SK-N-MC (cell line): ENCODE data around the gene SPATA3.

ENCODE experiments used
- DNase-seq: peaks from one replicate; pipeline ENCODE4 v3.0.0-alpha.2; 2011; ENCODE audit warnings: low read depth, low spot score
- H3K27ac ChIP-seq: fragments of 200-600 bp; sonication (generic); 2 replicates; pipeline ENCODE4 v1.5.1; 2016; ENCODE audit warnings: mixed run types
- H3K36me3 ChIP-seq: fragments of 200-600 bp; sonication (generic); 2 replicates; pipeline ENCODE4 v1.6.1; 2017; ENCODE audit warnings: antibody characterized with exemption, low read length, mixed read lengths; ENCODE audit not compliant: insufficient read depth
- H3K4me3 ChIP-seq: fragments of 200-600 bp; sonication (generic); 2 replicates; pipeline ENCODE4 v1.5.1; 2016
- H3K9ac ChIP-seq: fragments of 200-600 bp; sonication (generic); 2 replicates; pipeline ENCODE4 v1.8.0; 2017; ENCODE audit warnings: mixed run types, mixed read lengths; ENCODE audit not compliant: insufficient read length
- H3K9me3 ChIP-seq: fragments of 200-600 bp; sonication (generic); 2 replicates; pipeline ENCODE4 v1.6.1; 2017; ENCODE audit warnings: low read depth, mild to moderate bottlenecking, antibody characterized with exemption, low read length, moderate library complexity, mixed read lengths
- EZH2 ChIP-seq: fragments of 200-600 bp; sonication (generic); IDR thresholded peaks from one replicate; pipeline ENCODE4 v1.6.1; 2017; ENCODE audit warnings: antibody characterized with exemption
- FOXP2 ChIP-seq: optimal IDR thresholded peaks from 2 replicates; pipeline ENCODE3; 2011; ENCODE audit warnings: mild to moderate bottlenecking, moderate library complexity; ENCODE audit not compliant: insufficient read depth; ENCODE audit errors: extremely low read length, control extremely low read depth
- POLR2AphosphoS5 ChIP-seq: IDR thresholded peaks from 2 replicates; pipeline ENCODE4 v1.6.1; 2012; ENCODE audit warnings: mild to moderate bottlenecking, low read depth, low read length, borderline replicate concordance

The SPATA3 gene

GRCh38 chr2:230984393-230985220 lies 11.3 kb upstream of the SPATA3 start:
- H3K4me3 ChIP-seq: no peak overlapping the region
- H3K9ac ChIP-seq: no peak overlapping the region

GRCh38 chr2:230985519-230986231 lies 10.2 kb upstream of the SPATA3 start:
- H3K27ac ChIP-seq: no peak overlapping the region

More at GRCh38 chr2:230984393-230985220, 11.3 kb upstream of the SPATA3 start:
- no peak overlapping the region for H3K27ac ChIP-seq
- no peak for DNase-seq
- H3K9me3 ChIP-seq: no peaks in the 10 kb centered on the region
- TF ChIP-seq FOXP2 (no peak), POLR2AphosphoS5 (no peak), EZH2 (no peak)
- H3K36me3 ChIP-seq: no peaks in the 10 kb centered on the region

GRCh38 chr2:230986520-230987136 lies 9.3 kb upstream of the SPATA3 start:
- Histone ChIP-seq H3K9me3 (no peaks in the 10 kb centered on the region), H3K4me3 (peak overlapping the region; percentile 77), H3K27ac (no peak overlapping the region), H3K36me3 (no peaks in the 10 kb centered on the region), H3K9ac (peak overlapping the region; percentile 21)
- TF ChIP-seq EZH2: no peak
- no peak for TF ChIP-seq POLR2AphosphoS5
- DNase-seq: no peak

More at GRCh38 chr2:230985519-230986231, 10.2 kb upstream of the SPATA3 start:
- H3K36me3 ChIP-seq: no peaks in the 10 kb centered on the region
- no peaks in the 10 kb centered on the region for H3K9me3 ChIP-seq
- DNase-seq: no peak
- TF ChIP-seq EZH2: no peak
- TF ChIP-seq POLR2AphosphoS5: no peak
- no peak for TF ChIP-seq FOXP2
- H3K9ac ChIP-seq: no peak overlapping the region
- H3K4me3 ChIP-seq: no peak overlapping the region

- Histone ChIP-seq H3K9ac (peak overlapping the region; percentile 21), H3K4me3 (peak overlapping the region; percentile 77), H3K9me3 (no peaks in the 10 kb centered on the region), H3K36me3 (no peaks in the 10 kb centered on the region), H3K27ac (no peak overlapping the region)
- no peak for DNase-seq
- TF ChIP-seq EZH2: no peak
- no peak for TF ChIP-seq POLR2AphosphoS5
- TF ChIP-seq FOXP2: no peak
These were observed 8.5 kb upstream of the SPATA3 start for GRCh38 chr2:230987137-230988020.

- no peaks in the 10 kb centered on the region for H3K9me3 ChIP-seq
- no peak for DNase-seq
- no peak overlapping the region for H3K4me3 ChIP-seq
- H3K27ac ChIP-seq: no peak overlapping the region
- H3K9ac ChIP-seq: no peak overlapping the region
- no peak for TF ChIP-seq FOXP2
- no peaks in the 10 kb centered on the region for H3K36me3 ChIP-seq
These were observed 6.2 kb upstream of the SPATA3 start for GRCh38 chr2:230989731-230990130.

- no peak overlapping the region for H3K4me3 ChIP-seq
- H3K9me3 ChIP-seq: no peaks in the 10 kb centered on the region
- no peak overlapping the region for H3K9ac ChIP-seq
- no peak for TF ChIP-seq EZH2
- TF ChIP-seq FOXP2: no peak
- TF ChIP-seq POLR2AphosphoS5: no peak
- DNase-seq: no peak
- H3K27ac ChIP-seq: no peak overlapping the region
- H3K36me3 ChIP-seq: no peaks in the 10 kb centered on the region
These were observed 5.6 kb upstream of the SPATA3 start for GRCh38 chr2:230990131-230990898.

GRCh38 chr2:230990899-230991150 lies 5.1 kb upstream of the SPATA3 start:
- no peaks in the 10 kb centered on the region for H3K9me3 ChIP-seq
- DNase-seq: no peak
- TF ChIP-seq FOXP2 (no peak), POLR2AphosphoS5 (no peak), EZH2 (no peak)

More at GRCh38 chr2:230990899-230991150, 5.1 kb upstream of the SPATA3 start:
- H3K9ac ChIP-seq: no peak overlapping the region
- no peak overlapping the region for H3K27ac ChIP-seq
- H3K4me3 ChIP-seq: no peak overlapping the region
- no peaks in the 10 kb centered on the region for H3K36me3 ChIP-seq
